ENCODE data around the gene ARL17B. TPM values are rescaled to one million over a fixed set of nuclear protein-coding genes. Genes with fewer than 3 reads are reported as not detected.
A peak's percentile ranks its signal among the peaks of the same experiment; 100 is the strongest.
"Not testable (repeated sequence)": the region's sequence is repeated elsewhere in the genome, so short reads cannot be mapped to it uniquely, and the experiment has no call there.

The ARL17B gene
- total and polyA plus RNA-seq, 5 donors from 2014 or later: 17.6 to 34.4 (median 22.3) TPM

DNA sequence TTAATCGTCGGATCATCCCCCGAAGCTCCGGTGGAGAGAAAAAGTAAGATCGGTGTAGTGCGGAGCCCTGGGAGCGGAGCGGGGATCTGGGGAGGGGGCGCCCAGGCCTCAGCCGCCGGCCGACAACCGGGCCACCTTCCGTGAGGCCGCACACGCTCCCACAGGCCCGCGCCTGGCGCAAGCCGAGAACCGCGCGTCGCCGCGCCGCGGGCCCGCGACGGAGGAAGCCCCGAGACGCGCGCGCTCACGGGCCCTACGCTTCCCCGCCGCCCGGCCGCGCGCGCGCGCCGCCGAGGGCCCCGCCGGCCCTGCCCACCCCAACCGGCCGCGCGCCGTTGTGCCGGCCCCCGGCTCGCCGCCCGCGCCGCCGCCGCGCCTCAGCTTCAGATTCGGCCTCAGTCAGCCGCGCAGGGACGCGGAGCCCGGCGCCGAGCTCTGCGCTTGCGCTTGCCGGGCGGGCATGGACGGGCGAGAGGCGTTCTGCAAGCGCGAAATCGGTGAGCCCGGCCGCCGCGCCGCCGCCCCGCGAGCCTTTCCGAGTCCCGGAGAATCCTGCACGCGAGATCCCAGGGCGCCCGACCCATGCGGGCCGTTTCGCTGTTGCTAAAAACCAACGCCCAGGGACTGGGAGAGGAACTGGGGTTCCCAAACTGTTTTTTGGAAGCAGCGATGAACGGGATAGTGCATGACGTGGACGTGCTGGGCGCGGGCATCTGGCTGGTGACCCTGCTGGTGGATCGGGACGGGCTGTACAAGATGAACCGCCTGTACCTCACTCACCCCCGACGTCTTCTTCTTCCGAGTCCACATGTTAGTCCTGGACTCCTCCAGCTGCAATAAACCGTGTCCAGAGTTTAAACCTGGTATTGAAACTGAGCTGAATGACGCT lies 94.7 kb downstream of the ARL17B start:
- Mint-ChIP-seq H3K4me1 (peaks cover 6 to 34% (median 30%) of the 10 kb centered on the region in 4 donors), H3K27ac (peak overlapping the region; percentile 89 to 97 (median 90)), H3K36me3 (no peaks in the 10 kb centered on the region), H3K4me3 (peak overlapping the region; percentile 85 to 95 (median 92)), H3K27me3 (peaks cover 89% of the 10 kb centered on the region), H3K9me3 (no peaks in the 10 kb centered on the region)
- peaks cover 11% of the 10 kb centered on the region for H3K27me3 ChIP-seq (ENCODE audit: control insufficient read depth, insufficient read depth, low read length)
- peak; percentile 71 to 84 (median 79) for DNase-seq
- H3K4me3 ChIP-seq (ENCODE audit: low read depth, low read length): peak overlapping the region; percentile 86
- peak; percentile 84 to 87 for ATAC-seq (ENCODE audit: low read depth in 2 of 2)
- H3K4me1 ChIP-seq (ENCODE audit: control insufficient read depth, insufficient read depth, low read length, poor library complexity, severe bottlenecking): peaks cover 26% of the 10 kb centered on the region
- H3K9me3 ChIP-seq (ENCODE audit: control insufficient read depth in 2 of 2, low read length in 2 of 2): no peaks in the 10 kb centered on the region
- peak overlapping the region; percentile 61 for H3K27ac ChIP-seq (ENCODE audit: insufficient read depth, low read length, poor library complexity, severe bottlenecking)
- H3K36me3 ChIP-seq (ENCODE audit: control insufficient read depth, insufficient read depth, low read length): no peaks in the 10 kb centered on the region

DNA sequence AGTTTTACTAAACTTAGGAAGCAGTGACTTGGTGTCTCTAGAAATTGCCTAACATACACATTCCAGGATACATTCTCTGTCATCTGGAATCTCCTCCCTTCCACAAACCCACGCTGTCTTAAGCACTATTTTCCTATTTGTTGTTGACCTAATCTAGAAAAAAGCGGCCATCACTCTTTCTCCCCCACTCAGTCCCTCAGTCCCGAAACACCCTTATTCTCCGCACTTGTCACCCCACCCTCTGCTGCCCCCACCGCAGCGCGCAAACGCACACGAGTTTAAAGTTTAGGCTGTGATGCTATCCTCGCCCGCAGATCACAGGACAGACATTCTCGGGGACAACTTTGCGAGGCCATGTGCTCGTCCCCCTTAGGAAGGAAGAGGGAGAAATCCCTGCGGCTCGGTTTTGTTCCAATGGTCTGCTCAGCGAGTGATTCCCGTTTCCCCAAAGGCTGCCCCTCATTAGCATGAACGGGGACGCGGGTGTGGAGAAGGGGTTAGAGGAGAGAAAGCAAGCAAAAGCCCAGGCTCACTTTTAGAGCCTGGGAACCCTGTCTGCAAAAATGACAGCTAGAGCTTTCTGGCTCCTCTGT lies 95.4 kb downstream of the ARL17B start:
- peaks cover 88% of the 10 kb centered on the region for H3K27me3 Mint-ChIP-seq
- peak overlapping the region; percentile 89 to 97 (median 90) for H3K27ac Mint-ChIP-seq
- peaks cover 11% of the 10 kb centered on the region for H3K27me3 ChIP-seq (ENCODE audit: control insufficient read depth, insufficient read depth, low read length)
- H3K4me1 Mint-ChIP-seq: peaks cover 6 to 34% (median 30%) of the 10 kb centered on the region in 4 donors
- DNase-seq; H3K36me3 ChIP-seq (ENCODE audit: control insufficient read depth, insufficient read depth, low read length); ATAC-seq (ENCODE audit: low read depth in 2 of 2); H3K36me3 Mint-ChIP-seq; H3K9me3 Mint-ChIP-seq; H3K9me3 ChIP-seq (ENCODE audit: control insufficient read depth in 2 of 2, low read length in 2 of 2): not testable (repeated sequence)
- H3K4me3 Mint-ChIP-seq: peak overlapping the region; percentile 85 to 92 (median 90)
- H3K4me1 ChIP-seq (ENCODE audit: control insufficient read depth, insufficient read depth, low read length, poor library complexity, severe bottlenecking): peaks cover 26% of the 10 kb centered on the region
- peak overlapping the region; percentile 61 for H3K27ac ChIP-seq (ENCODE audit: insufficient read depth, low read length, poor library complexity, severe bottlenecking)
- peak overlapping the region; percentile 70 for H3K4me3 ChIP-seq (ENCODE audit: low read depth, low read length)

DNA sequence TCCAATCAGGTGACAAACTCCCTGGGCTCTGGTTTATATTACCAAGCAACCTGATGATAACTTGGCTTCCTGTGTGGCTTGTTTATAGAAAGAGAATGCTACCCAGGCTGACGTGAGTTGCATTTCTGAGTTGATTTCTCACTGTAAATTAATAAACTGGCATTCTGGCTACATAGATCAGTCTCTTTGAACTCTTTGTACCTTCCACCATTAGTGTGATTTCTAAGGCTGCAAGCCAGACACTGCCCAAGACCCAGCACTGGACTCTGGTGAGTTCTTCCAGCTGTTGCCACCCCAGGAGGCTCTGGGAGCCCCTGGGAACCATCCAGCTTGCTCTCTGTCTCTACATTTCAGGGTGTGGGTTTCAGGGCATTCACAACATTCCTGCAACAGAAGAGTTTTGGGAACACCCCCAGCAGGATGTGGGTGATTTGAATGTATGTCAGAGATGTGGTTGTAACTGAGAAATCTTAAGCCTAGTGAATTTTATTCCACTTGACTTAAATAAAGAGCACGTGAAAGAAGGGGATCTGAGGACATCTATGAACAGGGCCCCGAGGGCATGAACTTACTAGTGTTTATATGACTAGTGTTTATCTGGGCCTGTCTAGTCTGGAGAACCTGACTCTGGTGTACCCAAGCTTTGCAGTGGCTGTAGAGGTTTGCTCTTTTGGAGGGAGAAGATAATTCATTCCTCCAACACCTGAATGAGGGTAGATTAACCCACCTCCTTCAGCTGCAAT lies 96.9 kb downstream of the ARL17B start:
- Histone ChIP-seq H3K9me3 (ENCODE audit: control insufficient read depth in 2 of 2, low read length in 2 of 2) (no peaks in the 10 kb centered on the region), H3K27ac (ENCODE audit: insufficient read depth, low read length, poor library complexity, severe bottlenecking) (peak overlapping the region; percentile 26), H3K27me3 (ENCODE audit: control insufficient read depth, insufficient read depth, low read length) (peaks cover 13% of the 10 kb centered on the region), H3K36me3 (ENCODE audit: control insufficient read depth, insufficient read depth, low read length) (no peaks in the 10 kb centered on the region), H3K4me1 (ENCODE audit: control insufficient read depth, insufficient read depth, low read length, poor library complexity, severe bottlenecking) (peaks cover 30% of the 10 kb centered on the region), H3K4me3 (ENCODE audit: low read depth, low read length) (no peak overlapping the region)
- Mint-ChIP-seq H3K36me3 (no peaks in the 10 kb centered on the region), H3K9me3 (no peaks in the 10 kb centered on the region), H3K4me3 (peak overlapping the region; percentile 54 to 71 (median 62)), H3K4me1 (peaks cover 6 to 40% (median 30%) of the 10 kb centered on the region in 4 donors), H3K27ac (peak overlapping the region; percentile 50 to 89 (median 83)), H3K27me3 (peaks cover 82% of the 10 kb centered on the region)
- DNase-seq (peak in 2 of 3 donors; percentile 12 to 45), ATAC-seq (ENCODE audit: low read depth in 2 of 2) (no peak)

DNA sequence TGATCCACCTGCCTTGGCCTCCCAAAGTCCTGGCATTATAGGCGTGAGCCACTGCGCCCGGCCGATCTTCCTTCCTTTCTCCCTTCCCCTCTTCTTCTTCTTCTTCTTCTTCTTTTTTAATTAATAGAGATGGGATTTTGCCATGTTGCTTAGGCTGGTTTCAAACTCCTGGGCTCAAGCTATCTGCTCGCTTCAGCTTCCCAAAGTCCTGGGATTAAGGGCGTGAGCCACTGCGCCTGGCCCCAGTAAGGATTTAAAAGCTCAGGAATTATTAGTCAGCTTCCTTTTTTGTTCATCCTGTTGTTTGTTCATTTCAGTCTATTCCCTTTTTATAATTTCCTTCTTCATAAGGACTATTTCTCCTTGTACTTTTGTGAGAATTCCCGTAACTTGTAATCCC lies 99.3 kb downstream of the ARL17B start:
- no peaks in the 10 kb centered on the region for H3K36me3 Mint-ChIP-seq
- DNase-seq: no peak
- Histone ChIP-seq H3K27ac (ENCODE audit: insufficient read depth, low read length, poor library complexity, severe bottlenecking) (no peak overlapping the region), H3K4me3 (ENCODE audit: low read depth, low read length) (no peak overlapping the region), H3K4me1 (ENCODE audit: control insufficient read depth, insufficient read depth, low read length, poor library complexity, severe bottlenecking) (peaks cover 24% of the 10 kb centered on the region), H3K36me3 (ENCODE audit: control insufficient read depth, insufficient read depth, low read length) (no peaks in the 10 kb centered on the region), H3K9me3 (ENCODE audit: control insufficient read depth in 2 of 2, low read length in 2 of 2) (no peaks in the 10 kb centered on the region), H3K27me3 (ENCODE audit: control insufficient read depth, insufficient read depth, low read length) (peaks cover 6% of the 10 kb centered on the region)
- no peak overlapping the region for H3K27ac Mint-ChIP-seq
- H3K27me3 Mint-ChIP-seq: peaks cover 70% of the 10 kb centered on the region
- H3K4me1 Mint-ChIP-seq: peaks cover 6 to 30% (median 25%) of the 10 kb centered on the region in 4 donors
- no peaks in the 10 kb centered on the region for H3K9me3 Mint-ChIP-seq
- H3K4me3 Mint-ChIP-seq: peak overlapping the region in 1 of 4 donors; percentile 63
- ATAC-seq (ENCODE audit: low read depth in 2 of 2): no peak

DNA sequence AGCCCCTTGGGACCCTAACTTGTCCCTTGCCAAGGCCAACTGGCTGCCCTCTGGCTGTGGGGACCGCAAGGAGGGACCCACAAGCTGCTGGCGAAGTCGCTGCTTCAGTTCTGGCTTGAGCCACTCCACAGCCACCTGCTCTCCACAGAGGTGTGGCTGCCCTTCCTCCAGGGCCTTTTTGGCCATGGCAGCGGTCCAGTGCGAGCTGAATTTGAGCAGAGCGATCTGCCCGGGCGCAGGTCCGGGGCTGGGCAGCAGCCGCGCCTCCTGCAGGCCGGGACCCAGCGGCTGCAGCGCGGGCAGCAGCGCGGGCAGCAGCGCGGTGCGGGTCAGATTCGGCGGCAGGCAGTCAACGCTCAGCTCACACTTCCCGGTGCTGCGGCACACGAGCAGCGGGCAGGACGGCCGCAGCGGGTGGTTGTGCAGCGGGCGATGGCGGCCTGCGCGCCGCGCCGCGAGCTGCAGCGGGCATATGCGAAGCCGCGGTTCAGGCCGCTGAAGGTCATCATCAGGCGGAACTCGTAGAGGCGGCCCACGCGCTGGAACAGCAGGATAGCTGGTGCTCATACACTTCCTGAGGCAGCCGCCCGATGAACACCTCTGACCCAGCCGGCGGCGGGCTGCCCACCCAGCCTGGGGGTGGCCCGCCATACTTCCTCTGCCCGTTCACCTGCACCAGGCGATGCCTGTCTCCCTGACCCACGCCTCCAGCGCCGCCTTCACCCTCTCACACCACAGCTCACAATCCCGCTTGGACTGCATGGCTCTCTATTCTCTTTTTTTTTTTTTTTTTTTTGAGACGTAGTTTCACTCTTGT lies 101.5 kb downstream of the ARL17B start:
- peaks cover 11% of the 10 kb centered on the region for H3K4me1 ChIP-seq (ENCODE audit: control insufficient read depth, insufficient read depth, low read length, poor library complexity, severe bottlenecking)
- H3K36me3 ChIP-seq (ENCODE audit: control insufficient read depth, insufficient read depth, low read length); H3K27ac ChIP-seq (ENCODE audit: insufficient read depth, low read length, poor library complexity, severe bottlenecking); H3K36me3 Mint-ChIP-seq; H3K4me3 ChIP-seq (ENCODE audit: low read depth, low read length); H3K9me3 Mint-ChIP-seq; H3K27me3 ChIP-seq (ENCODE audit: control insufficient read depth, insufficient read depth, low read length); H3K9me3 ChIP-seq (ENCODE audit: control insufficient read depth in 2 of 2, low read length in 2 of 2): not testable (repeated sequence)
- Mint-ChIP-seq H3K4me1 (peaks cover 6 to 17% (median 15%) of the 10 kb centered on the region in 4 donors), H3K27ac (peak overlapping the region in 1 of 3 donors; percentile 65), H3K4me3 (peak overlapping the region; percentile 75 to 90 (median 84)), H3K27me3 (peaks cover 61% of the 10 kb centered on the region)
- DNase-seq (peak in 1 of 3 donors; percentile 9), ATAC-seq (ENCODE audit: low read depth in 2 of 2) (peak; percentile 62 to 63)

DNA sequence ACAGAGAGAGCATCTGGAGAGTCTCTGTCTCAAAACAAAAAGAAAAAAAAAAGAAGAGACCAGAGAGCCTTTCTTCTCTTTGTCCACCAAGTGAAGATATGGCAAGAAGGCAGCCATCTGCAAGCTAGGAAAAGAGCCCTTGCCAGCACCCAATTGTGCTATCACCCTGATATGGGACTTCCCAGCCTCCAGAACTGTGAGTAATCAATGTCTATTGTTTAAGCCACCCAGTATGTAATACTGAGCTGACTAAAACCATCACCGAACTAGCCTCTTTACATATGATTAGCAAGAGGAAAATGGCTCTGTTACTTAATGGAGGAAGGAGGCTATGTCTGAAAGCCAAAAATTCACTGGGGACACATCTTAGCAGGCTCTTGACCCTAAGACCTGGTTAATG lies 105.2 kb downstream of the ARL17B start:
- H3K27me3 ChIP-seq (ENCODE audit: control insufficient read depth, insufficient read depth, low read length); H3K36me3 ChIP-seq (ENCODE audit: control insufficient read depth, insufficient read depth, low read length); DNase-seq; H3K4me3 Mint-ChIP-seq; H3K36me3 Mint-ChIP-seq; H3K4me1 Mint-ChIP-seq; H3K4me3 ChIP-seq (ENCODE audit: low read depth, low read length); ATAC-seq (ENCODE audit: low read depth in 2 of 2); H3K4me1 ChIP-seq (ENCODE audit: control insufficient read depth, insufficient read depth, low read length, poor library complexity, severe bottlenecking); H3K27ac Mint-ChIP-seq; H3K27ac ChIP-seq (ENCODE audit: insufficient read depth, low read length, poor library complexity, severe bottlenecking); H3K9me3 ChIP-seq (ENCODE audit: control insufficient read depth in 2 of 2, low read length in 2 of 2); H3K9me3 Mint-ChIP-seq: not testable (repeated sequence)
- peaks cover 27% of the 10 kb centered on the region for H3K27me3 Mint-ChIP-seq

DNA sequence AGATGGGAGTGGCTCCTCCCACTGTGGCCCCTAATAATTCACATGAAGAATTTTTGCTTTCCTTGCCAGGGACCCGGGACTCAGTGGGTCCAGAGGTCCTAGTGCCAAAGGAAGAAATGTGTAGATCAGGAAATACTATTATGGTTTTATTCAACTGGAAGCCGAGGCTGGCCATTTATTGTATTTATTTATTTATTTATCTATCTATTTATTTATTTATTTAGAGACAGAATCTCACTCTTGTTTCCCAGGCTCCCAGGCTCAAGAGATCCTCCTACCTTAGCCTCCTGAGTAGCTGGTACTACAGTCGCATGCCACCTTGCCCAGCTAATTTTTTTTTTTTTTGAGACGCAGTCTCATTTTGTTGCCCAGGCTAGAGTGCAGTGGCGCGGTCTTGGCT lies 107.4 kb downstream of the ARL17B start:
- not testable (repeated sequence) for H3K4me3 ChIP-seq (ENCODE audit: low read depth, low read length); H3K4me3 Mint-ChIP-seq; H3K36me3 Mint-ChIP-seq; H3K36me3 ChIP-seq (ENCODE audit: control insufficient read depth, insufficient read depth, low read length); H3K27ac Mint-ChIP-seq; H3K9me3 ChIP-seq (ENCODE audit: control insufficient read depth in 2 of 2, low read length in 2 of 2); H3K4me1 ChIP-seq (ENCODE audit: control insufficient read depth, insufficient read depth, low read length, poor library complexity, severe bottlenecking); ATAC-seq (ENCODE audit: low read depth in 2 of 2); H3K27ac ChIP-seq (ENCODE audit: insufficient read depth, low read length, poor library complexity, severe bottlenecking); H3K9me3 Mint-ChIP-seq; H3K27me3 ChIP-seq (ENCODE audit: control insufficient read depth, insufficient read depth, low read length); H3K4me1 Mint-ChIP-seq; DNase-seq
- peaks cover 33% of the 10 kb centered on the region for H3K27me3 Mint-ChIP-seq
